ENCODE measurements around the gene PLEKHM3.

DNA sequence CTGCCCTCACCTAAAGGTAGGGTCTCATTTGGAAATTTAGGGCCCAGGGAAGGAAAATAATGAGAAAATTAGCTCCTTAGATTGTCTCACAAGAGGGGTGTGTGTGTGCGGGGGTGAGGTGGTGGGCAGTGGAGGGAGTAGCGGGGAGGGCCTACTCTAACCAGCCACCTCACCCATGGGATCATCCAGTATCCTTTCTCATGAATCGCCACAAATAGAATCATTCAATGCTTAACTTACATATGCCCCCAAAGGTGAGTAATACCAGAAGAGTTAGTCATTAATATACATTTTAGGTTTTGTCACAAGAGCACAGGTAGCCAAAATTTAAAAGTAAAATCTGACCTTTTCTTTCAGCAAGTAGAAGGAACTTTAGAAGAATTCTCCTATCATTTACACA lies 122.1 kb downstream of the PLEKHM3 start:
- TF ChIP-seq, protein P1, sequence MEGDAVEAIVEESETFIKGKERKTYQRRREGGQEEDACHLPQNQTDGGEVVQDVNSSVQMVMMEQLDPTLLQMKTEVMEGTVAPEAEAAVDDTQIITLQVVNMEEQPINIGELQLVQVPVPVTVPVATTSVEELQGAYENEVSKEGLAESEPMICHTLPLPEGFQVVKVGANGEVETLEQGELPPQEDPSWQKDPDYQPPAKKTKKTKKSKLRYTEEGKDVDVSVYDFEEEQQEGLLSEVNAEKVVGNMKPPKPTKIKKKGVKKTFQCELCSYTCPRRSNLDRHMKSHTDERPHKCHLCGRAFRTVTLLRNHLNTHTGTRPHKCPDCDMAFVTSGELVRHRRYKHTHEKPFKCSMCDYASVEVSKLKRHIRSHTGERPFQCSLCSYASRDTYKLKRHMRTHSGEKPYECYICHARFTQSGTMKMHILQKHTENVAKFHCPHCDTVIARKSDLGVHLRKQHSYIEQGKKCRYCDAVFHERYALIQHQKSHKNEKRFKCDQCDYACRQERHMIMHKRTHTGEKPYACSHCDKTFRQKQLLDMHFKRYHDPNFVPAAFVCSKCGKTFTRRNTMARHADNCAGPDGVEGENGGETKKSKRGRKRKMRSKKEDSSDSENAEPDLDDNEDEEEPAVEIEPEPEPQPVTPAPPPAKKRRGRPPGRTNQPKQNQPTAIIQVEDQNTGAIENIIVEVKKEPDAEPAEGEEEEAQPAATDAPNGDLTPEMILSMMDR (conservative IDR thresholded peaks at IDR 0.05): no peak
- no peak for TF ChIP-seq EZH2 (IDR thresholded peaks at IDR 0.05; ENCODE audit: low read depth)
